ENCODE measurements around the gene KCTD15. TPM values are rescaled to one million over a fixed set of nuclear protein-coding genes. Genes with fewer than 3 reads are reported as not detected.

KCTD15 gene
- total and polyA plus RNA-seq, 10 of the 15 experiments (the other 5 are each of a cell fraction or from before 2014, with no cell fraction given) = not detected

DNA sequence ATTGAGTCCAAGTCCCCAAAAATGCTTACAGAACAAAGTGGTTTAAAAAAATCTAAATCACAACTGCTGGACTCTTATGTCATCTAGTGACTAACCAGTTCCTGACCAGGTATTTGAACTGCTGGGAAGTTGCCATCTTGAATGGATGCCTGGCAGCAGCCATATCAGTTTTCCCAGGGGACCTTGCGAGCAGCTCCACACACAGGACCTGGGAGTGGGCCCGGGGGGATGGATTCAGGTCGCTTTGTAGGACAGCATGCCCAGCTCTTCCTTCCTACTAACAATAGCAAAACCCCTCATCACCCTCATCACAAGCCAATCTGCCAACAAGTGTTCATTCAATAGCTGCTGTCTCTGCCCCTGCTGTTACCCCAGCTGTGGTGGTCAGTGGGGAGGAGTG lies 65.3 kb downstream of the KCTD15 start (continued):
- TF ChIP-seq, protein P1, sequence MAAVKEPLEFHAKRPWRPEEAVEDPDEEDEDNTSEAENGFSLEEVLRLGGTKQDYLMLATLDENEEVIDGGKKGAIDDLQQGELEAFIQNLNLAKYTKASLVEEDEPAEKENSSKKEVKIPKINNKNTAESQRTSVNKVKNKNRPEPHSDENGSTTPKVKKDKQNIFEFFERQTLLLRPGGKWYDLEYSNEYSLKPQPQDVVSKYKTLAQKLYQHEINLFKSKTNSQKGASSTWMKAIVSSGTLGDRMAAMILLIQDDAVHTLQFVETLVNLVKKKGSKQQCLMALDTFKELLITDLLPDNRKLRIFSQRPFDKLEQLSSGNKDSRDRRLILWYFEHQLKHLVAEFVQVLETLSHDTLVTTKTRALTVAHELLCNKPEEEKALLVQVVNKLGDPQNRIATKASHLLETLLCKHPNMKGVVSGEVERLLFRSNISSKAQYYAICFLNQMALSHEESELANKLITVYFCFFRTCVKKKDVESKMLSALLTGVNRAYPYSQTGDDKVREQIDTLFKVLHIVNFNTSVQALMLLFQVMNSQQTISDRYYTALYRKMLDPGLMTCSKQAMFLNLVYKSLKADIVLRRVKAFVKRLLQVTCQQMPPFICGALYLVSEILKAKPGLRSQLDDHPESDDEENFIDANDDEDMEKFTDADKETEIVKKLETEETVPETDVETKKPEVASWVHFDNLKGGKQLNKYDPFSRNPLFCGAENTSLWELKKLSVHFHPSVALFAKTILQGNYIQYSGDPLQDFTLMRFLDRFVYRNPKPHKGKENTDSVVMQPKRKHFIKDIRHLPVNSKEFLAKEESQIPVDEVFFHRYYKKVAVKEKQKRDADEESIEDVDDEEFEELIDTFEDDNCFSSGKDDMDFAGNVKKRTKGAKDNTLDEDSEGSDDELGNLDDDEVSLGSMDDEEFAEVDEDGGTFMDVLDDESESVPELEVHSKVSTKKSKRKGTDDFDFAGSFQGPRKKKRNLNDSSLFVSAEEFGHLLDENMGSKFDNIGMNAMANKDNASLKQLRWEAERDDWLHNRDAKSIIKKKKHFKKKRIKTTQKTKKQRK (IDR thresholded peaks at IDR 0.05; ENCODE audit: low read depth, low read length) = no peak

DNA sequence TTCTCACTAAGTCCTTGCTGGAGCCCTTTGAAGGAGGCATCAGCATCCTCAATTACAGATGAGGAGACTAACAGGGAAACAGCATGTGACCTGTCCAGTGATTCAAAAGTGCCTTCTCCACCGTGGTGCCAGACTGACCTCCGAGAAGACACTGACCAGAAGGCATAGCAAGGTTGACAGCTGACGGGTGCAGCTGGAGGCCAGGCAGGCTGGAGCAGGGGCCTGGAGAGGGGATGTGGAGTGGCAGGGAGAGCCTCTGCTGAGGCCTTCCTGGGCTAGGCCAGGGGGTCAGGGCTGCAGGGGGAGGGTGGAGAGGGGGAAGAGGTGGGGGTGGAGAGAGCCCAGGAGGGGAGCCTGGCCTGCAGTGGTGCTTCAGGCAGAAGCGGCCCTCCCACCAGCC lies 66.3 kb downstream of the KCTD15 start:
- ChIA-PET CTCF (no interaction called here), RAD21 (ENCODE audit: unreplicated experiment) (no interaction called here), SMC1A (ENCODE audit: uncharacterized antibody, unreplicated experiment) (no interaction called here), POLR2A (no interaction called here)
- BruUV-seq (replicated peaks) = no TSS peak
- WGBS (ENCODE audit: insufficient coverage, insufficient replicate concordance, low lambda C conversion rate, missing lambda C conversion rate) = 11% methylated on average over 4 of the region's 4 CpGs
- no peak for DNase-seq (ENCODE audit: low read depth, low spot score)
- no peaks in the 10 kb centered on the region for H3K27me3 ChIP-seq (replicated peaks in 1 of 2; ENCODE audit: control insufficient read depth in 2 of 2, insufficient read depth in 2 of 2, low read length in 1 of 2)
- no peak overlapping the region for H3K27ac ChIP-seq (ENCODE audit: control insufficient read depth, insufficient read depth)
- in situ Hi-C loops (cut with MboI) (no loop called here), intact Hi-C loops (cut with micrococcal nuclease; ENCODE audit: unreplicated experiment) (no loop called here)
- H3K9ac ChIP-seq (ENCODE audit: control insufficient read depth, insufficient read depth, low read length) = no peak overlapping the region
- H4K20me1 ChIP-seq (ENCODE audit: control insufficient read depth, insufficient read depth) = no peaks in the 10 kb centered on the region
- no peak overlapping the region for H2AFZ ChIP-seq (ENCODE audit: control insufficient read depth, low read depth, low read length)
- H3K79me2 ChIP-seq (ENCODE audit: control insufficient read depth, insufficient read depth, low read length) = no peaks in the 10 kb centered on the region
- H3K4me2 ChIP-seq (ENCODE audit: control insufficient read depth, insufficient read depth) = no peak overlapping the region
- H3K4me3 ChIP-seq = no peak overlapping the region
- no peak for FAIRE-seq
- H3K36me3 ChIP-seq (ENCODE audit: control insufficient read depth in 2 of 2, insufficient read depth in 2 of 2, low read length in 1 of 2) = no peaks in the 10 kb centered on the region
- no peak for ATAC-seq
- no peaks in the 10 kb centered on the region for H3K4me1 ChIP-seq (ENCODE audit: control insufficient read depth, insufficient read depth, low read length)
- no peaks in the 10 kb centered on the region for H3K9me3 ChIP-seq (replicated peaks; ENCODE audit: control insufficient read depth, insufficient read depth, low read length)
- TF ChIP-seq, protein P2, sequence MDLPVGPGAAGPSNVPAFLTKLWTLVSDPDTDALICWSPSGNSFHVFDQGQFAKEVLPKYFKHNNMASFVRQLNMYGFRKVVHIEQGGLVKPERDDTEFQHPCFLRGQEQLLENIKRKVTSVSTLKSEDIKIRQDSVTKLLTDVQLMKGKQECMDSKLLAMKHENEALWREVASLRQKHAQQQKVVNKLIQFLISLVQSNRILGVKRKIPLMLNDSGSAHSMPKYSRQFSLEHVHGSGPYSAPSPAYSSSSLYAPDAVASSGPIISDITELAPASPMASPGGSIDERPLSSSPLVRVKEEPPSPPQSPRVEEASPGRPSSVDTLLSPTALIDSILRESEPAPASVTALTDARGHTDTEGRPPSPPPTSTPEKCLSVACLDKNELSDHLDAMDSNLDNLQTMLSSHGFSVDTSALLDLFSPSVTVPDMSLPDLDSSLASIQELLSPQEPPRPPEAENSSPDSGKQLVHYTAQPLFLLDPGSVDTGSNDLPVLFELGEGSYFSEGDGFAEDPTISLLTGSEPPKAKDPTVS (IDR thresholded peaks at IDR 0.05; ENCODE audit: low read depth, low read length) = no peak
- TF ChIP-seq, protein P3, sequence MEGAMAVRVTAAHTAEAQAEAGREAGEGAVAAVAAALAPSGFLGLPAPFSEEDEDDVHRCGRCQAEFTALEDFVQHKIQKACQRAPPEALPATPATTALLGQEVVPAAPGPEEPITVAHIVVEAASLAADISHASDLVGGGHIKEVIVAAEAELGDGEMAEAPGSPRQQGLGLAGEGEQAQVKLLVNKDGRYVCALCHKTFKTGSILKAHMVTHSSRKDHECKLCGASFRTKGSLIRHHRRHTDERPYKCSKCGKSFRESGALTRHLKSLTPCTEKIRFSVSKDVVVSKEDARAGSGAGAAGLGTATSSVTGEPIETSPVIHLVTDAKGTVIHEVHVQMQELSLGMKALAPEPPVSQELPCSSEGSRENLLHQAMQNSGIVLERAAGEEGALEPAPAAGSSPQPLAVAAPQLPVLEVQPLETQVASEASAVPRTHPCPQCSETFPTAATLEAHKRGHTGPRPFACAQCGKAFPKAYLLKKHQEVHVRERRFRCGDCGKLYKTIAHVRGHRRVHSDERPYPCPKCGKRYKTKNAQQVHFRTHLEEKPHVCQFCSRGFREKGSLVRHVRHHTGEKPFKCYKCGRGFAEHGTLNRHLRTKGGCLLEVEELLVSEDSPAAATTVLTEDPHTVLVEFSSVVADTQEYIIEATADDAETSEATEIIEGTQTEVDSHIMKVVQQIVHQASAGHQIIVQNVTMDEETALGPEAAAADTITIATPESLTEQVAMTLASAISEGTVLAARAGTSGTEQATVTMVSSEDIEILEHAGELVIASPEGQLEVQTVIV (IDR thresholded peaks at IDR 0.05; ENCODE audit: borderline replicate concordance, partially characterized antibody) = no peak
- TF ChIP-seq KDM1A (IDR thresholded peaks at IDR 0.05; ENCODE audit: borderline replicate concordance) (no peak), ATF7 (IDR thresholded peaks at IDR 0.05; ENCODE audit: low read depth) (no peak), ESRRA (IDR thresholded peaks at IDR 0.05; ENCODE audit: low read length) (no peak), EZH2 (IDR thresholded peaks at IDR 0.05; ENCODE audit: borderline replicate concordance, control insufficient read depth, low read depth, low read length) (no peak), FOXK2 (IDR thresholded peaks at IDR 0.05) (no peak), EED (IDR thresholded peaks at IDR 0.05; ENCODE audit: low read depth) (no peak), CREB1 (IDR thresholded peaks at IDR 0.05; ENCODE audit: low read depth) (no peak)
- TF ChIP-seq, protein P4, sequence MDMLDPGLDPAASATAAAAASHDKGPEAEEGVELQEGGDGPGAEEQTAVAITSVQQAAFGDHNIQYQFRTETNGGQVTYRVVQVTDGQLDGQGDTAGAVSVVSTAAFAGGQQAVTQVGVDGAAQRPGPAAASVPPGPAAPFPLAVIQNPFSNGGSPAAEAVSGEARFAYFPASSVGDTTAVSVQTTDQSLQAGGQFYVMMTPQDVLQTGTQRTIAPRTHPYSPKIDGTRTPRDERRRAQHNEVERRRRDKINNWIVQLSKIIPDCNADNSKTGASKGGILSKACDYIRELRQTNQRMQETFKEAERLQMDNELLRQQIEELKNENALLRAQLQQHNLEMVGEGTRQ (IDR thresholded peaks at IDR 0.05; ENCODE audit: borderline replicate concordance, low read depth, low read length) = no peak
- TF ChIP-seq, protein P1 (IDR thresholded peaks at IDR 0.05; ENCODE audit: low read depth, low read length) = no peak

All from GM12878 (cell line).